HepG2 (cell line): ENCODE results near the gene KLF17. TPM values are rescaled to one million over a fixed set of nuclear protein-coding genes. Genes with fewer than 3 reads are reported as not detected.

Experiments
- ATAC-seq: fragments of 200-7000 bp; cut with Tn5 transposase; 3 replicates; pipeline ENCODE4 v1.9.1; 2020; ENCODE audit warnings: mild to moderate bottlenecking, moderate library complexity
- BruUV-seq: library from RNA; stranded (reverse); fragments of 400-500 nt; replicated peaks from 2 replicates; lab custom pipeline; 2021; lab: Mats Ljungman, UMichigan
- CTCF ChIA-PET: fragments of 300-600 bp; formaldehyde crosslinking; extraction: SDS; loops from one replicate; lab custom pipeline; 2021; ENCODE audit warnings: low total read pairs, inconsistent platforms, low intra/inter-chr PET ratio; lab: Yijun Ruan, JAX
- POLR2A ChIA-PET: fragments of 350-600 bp; sonication (Branson Sonifier 250); formaldehyde crosslinking; loops from one replicate; lab custom pipeline; 2020; ENCODE audit warnings: antibody characterized with exemption, inconsistent platforms; lab: Yijun Ruan, JAX
- DNase-seq: peaks from one replicate; pipeline ENCODE4 v3.0.0-alpha.2; 2015; ENCODE audit warnings: low spot score
- FAIRE-seq: peaks from 3 replicates; lab custom pipeline; 2011; peaks lifted over from hg19 to GRCh38; lab: Jason Lieb, UNC
- H2AFZ ChIP-seq: one replicate; pipeline ENCODE4 v1.6.1; 2011; ENCODE audit warnings: low read length, inconsistent platforms
- H3K27ac ChIP-seq: fragments of 300-600 bp; 3 replicates; pipeline ENCODE4 v1.8.0; 2011; ENCODE audit warnings: mixed run types, mild to moderate bottlenecking, mixed read lengths, low read length, inconsistent platforms; ENCODE audit not compliant: insufficient read depth; ENCODE audit errors: extremely low read length
- H3K27me3 ChIP-seq, 2 experiments: fragments of 200-600 bp in 1 of 2; 2 replicates in 1 of 2; 3 replicates in 1 of 2; pipeline versions ENCODE4 v1.6.0 to v1.8.0; 2011; ENCODE audit warnings: low read length in 2 of 2, mild to moderate bottlenecking in 2 of 2, moderate library complexity in 2 of 2, inconsistent platforms in 1 of 2; ENCODE audit not compliant: insufficient read depth in 2 of 2, control insufficient read depth in 1 of 2
- H3K36me3 ChIP-seq, 2 experiments: fragments of 200-600 bp in 1 of 2; replicated peaks in 1 of 2; 2 replicates in 1 of 2; 3 replicates in 1 of 2; pipeline versions ENCODE4 v1.5.1 to v1.8.0; 2011; ENCODE audit warnings: low read length in 2 of 2, inconsistent platforms in 1 of 2; ENCODE audit not compliant: insufficient read depth in 2 of 2, control insufficient read depth in 1 of 2
- H3K4me1 ChIP-seq: 2 replicates; pipeline ENCODE4 v1.5.1; 2012; ENCODE audit warnings: low read length, inconsistent platforms; ENCODE audit not compliant: insufficient read depth
- H3K4me2 ChIP-seq: 2 replicates; pipeline ENCODE4 v1.6.0; 2011; ENCODE audit warnings: low read depth, low read length, inconsistent platforms
- H3K4me3 ChIP-seq, 3 experiments: fragments of 200-600 bp in 1 of 3; sonication (generic), shearing (Covaris generic) in 1 of 3; replicated peaks in 1 of 3; 2 replicates each; pipeline ENCODE4 v1.5.1; 2011 to 2016; ENCODE audit warnings: low read length in 3 of 3, inconsistent platforms in 2 of 3, low read depth in 2 of 3, mild to moderate bottlenecking in 2 of 3, control low read depth in 1 of 3, mixed read lengths in 1 of 3; ENCODE audit not compliant: insufficient read depth in 1 of 3
- H3K79me2 ChIP-seq: one replicate; pipeline ENCODE4 v1.6.1; 2011; ENCODE audit warnings: low read length, inconsistent platforms; ENCODE audit not compliant: insufficient read depth
- H3K9ac ChIP-seq: 2 replicates; pipeline ENCODE4 v1.6.0; 2011; ENCODE audit warnings: mild to moderate bottlenecking, low read depth, low read length, inconsistent platforms; ENCODE audit not compliant: insufficient read depth
- H3K9me3 ChIP-seq: 2 replicates; pipeline ENCODE4 v1.5.1; 2012; ENCODE audit warnings: mild to moderate bottlenecking, low read length
- H4K20me1 ChIP-seq: 2 replicates; pipeline ENCODE4 v1.6.0; 2011; ENCODE audit warnings: inconsistent platforms, mild to moderate bottlenecking, low read length, moderate library complexity; ENCODE audit not compliant: insufficient read depth
- KLF12 ChIP-seq: sonication (generic); formaldehyde crosslinking; IDR thresholded peaks from 2 replicates; pipeline ENCODE4 v1.4.0; 2020; ENCODE audit warnings: missing genetic modification reagents, borderline replicate concordance
- NCOA5 ChIP-seq: sonication (generic); formaldehyde crosslinking; IDR thresholded peaks from 2 replicates; pipeline ENCODE4 v1.4.0; 2020; ENCODE audit warnings: missing genetic modification reagents
- ZNF207 ChIP-seq: fragments of 450-650 bp; IDR thresholded peaks from 2 replicates; pipeline ENCODE4 v1.6.1; 2016; ENCODE audit warnings: antibody characterized with exemption, borderline replicate concordance
- WGBS: methylation state at CpG from one replicate; pipeline ENCODE4 v1.1.6; 2017; ENCODE audit warnings: low lambda C conversion rate; 5-methylcytosine and 5-hydroxymethylcytosine counted together
- in situ Hi-C: cut with HindIII; loops from 2 replicates; pipeline ENCODE4 v1.10.0; 2017; ENCODE audit warnings: low pct_unique_long_range_greater_than_20kb; ENCODE audit not compliant: extremely low pct_ligation_motif_present
- intact Hi-C: fragments of 100-400 bp; cut with micrococcal nuclease; formaldehyde crosslinking; loops from one replicate; pipeline ENCODE4 v1.10.0; 2022; ENCODE audit not compliant: unreplicated experiment
- polyA plus RNA-seq, 8 experiments: library from polyadenylated mRNA; depleted of rRNA in 3 of 8; stranded (reverse) in 7 of 8; unstranded in 1 of 8; fragments of >200 nt; fragmentation: Illumina TruSeq in 4 of 8; extraction: Trizol in 4 of 8; gene quantifications; 2 replicates each; pipeline versions ENCODE4 v1.2.1 to v1.2.3, GENCODE V29; 2011 to 2016; ENCODE audit warnings: low read depth in 4 of 8, missing spikeins in 1 of 8, mixed read lengths in 1 of 8; ENCODE audit not compliant: insufficient read depth in 1 of 8
- total RNA-seq, 5 experiments: library from RNA; depleted of rRNA; stranded (reverse); fragments of >200 nt; fragmentation: Illumina TruSeq; extraction: Trizol; gene quantifications; 2 replicates each; pipeline ENCODE4 v1.2.3, GENCODE V29; 2016; ENCODE audit warnings: low read depth in 1 of 5
- TF ChIP-seq, protein P1 (sequence below): sonication (generic); formaldehyde crosslinking; IDR thresholded peaks from 2 replicates; pipeline ENCODE4 v1.8.1; 2023; ENCODE audit warnings: mild to moderate bottlenecking, inconsistent platforms, moderate library complexity, missing genetic modification reagents, borderline replicate concordance
- TF ChIP-seq, protein P2 (sequence below): sonication (generic); formaldehyde crosslinking; IDR thresholded peaks from 2 replicates; pipeline ENCODE4 v1.9.0; 2021; ENCODE audit warnings: missing genetic modification reagents, borderline replicate concordance

Gene KLF17
- total and polyA plus RNA-seq, 2 of the 13 experiments (the other 11 are each of a cell fraction or from before 2014, with no cell fraction given), result not detected

DNA sequence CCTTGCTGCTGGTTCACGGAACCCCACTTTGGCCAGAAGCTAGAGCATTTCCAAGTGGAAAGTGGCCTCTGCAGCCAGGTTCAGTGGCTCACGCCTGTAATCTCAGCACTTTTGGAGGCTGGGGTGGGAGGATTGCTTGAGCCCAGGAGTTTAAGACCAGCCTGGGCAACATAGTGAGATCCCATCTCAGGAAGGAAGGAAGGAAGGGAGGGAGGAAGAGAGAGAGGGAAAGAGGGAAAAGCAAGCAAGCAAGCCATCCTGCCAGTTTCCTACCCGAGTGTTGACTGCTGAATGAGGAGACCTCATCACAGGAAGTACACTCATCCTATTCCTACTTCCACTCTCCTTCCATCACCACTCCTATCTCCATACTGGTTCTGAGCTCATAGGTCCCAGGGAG lies 12.8 kb upstream of the KLF17 start:
- Histone ChIP-seq H3K9ac (no peak overlapping the region), H3K79me2 (no peaks in the 10 kb centered on the region), H4K20me1 (no peaks in the 10 kb centered on the region), H3K4me2 (no peak overlapping the region), H3K36me3 (no peaks in the 10 kb centered on the region), H2AFZ (no peak overlapping the region), H3K4me1 (no peaks in the 10 kb centered on the region), H3K9me3 (no peaks in the 10 kb centered on the region), H3K27ac (no peak overlapping the region), H3K4me3 (no peak overlapping the region), H3K27me3 (peaks cover 1 to 29% of the 10 kb centered on the region in 2 experiments; a peak in 3 of 5 replicates)
- ATAC-seq, result no peak
- no peak for FAIRE-seq
- TF ChIP-seq ZNF207, result no peak
- TF ChIP-seq NCOA5 (CRISPR knock-in tag), result no peak
- TF ChIP-seq KLF12 (CRISPR knock-in tag), result no peak
- TF ChIP-seq, protein P1, sequence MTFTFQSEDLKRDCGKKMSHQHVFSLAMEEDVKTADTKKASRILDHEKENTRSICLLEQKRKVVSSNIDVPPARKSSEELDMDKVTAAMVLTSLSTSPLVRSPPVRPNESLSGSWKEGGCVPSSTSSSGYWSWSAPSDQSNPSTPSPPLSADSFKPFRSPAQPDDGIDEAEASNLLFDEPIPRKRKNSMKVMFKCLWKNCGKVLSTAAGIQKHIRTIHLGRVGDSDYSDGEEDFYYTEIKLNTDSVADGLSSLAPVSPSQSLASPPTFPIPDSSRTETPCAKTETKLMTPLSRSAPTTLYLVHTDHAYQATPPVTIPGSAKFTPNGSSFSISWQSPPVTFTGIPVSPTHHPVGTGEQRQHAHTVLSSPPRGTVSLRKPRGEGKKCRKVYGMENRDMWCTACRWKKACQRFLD (CRISPR knock-in tag), result no peak
- TF ChIP-seq, protein P2, sequence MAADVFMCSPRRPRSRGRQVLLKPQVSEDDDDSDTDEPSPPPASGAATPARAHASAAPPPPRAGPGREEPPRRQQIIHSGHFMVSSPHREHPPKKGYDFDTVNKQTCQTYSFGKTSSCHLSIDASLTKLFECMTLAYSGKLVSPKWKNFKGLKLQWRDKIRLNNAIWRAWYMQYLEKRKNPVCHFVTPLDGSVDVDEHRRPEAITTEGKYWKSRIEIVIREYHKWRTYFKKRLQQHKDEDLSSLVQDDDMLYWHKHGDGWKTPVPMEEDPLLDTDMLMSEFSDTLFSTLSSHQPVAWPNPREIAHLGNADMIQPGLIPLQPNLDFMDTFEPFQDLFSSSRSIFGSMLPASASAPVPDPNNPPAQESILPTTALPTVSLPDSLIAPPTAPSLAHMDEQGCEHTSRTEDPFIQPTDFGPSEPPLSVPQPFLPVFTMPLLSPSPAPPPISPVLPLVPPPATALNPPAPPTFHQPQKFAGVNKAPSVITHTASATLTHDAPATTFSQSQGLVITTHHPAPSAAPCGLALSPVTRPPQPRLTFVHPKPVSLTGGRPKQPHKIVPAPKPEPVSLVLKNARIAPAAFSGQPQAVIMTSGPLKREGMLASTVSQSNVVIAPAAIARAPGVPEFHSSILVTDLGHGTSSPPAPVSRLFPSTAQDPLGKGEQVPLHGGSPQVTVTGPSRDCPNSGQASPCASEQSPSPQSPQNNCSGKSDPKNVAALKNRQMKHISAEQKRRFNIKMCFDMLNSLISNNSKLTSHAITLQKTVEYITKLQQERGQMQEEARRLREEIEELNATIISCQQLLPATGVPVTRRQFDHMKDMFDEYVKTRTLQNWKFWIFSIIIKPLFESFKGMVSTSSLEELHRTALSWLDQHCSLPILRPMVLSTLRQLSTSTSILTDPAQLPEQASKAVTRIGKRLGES (CRISPR knock-in tag), result no peak
- DNase-seq, result no peak
- CTCF ChIA-PET, result no interaction called here
- in situ Hi-C loops (no loop called here), intact Hi-C loops (no loop called here)
- 0% methylated on average over 3 of the region's 3 CpGs for WGBS
- POLR2A ChIA-PET, result no interaction called here
- no TSS peak for BruUV-seq
